ENCODE measurements around the gene SLCO2B1. TPM values are rescaled to one million over a fixed set of nuclear protein-coding genes. Genes with fewer than 3 reads are reported as not detected.

The SLCO2B1 gene
- total RNA-seq, 1 donor from 2014 or later, result not detected

- Mint-ChIP-seq H3K27ac (no peak overlapping the region), H3K9me3 (no peaks in the 10 kb centered on the region), H3K4me3 (no peak overlapping the region), H3K4me1 (no peaks in the 10 kb centered on the region), H3K27me3 (ENCODE audit: low read depth) (peaks cover 5% of the 10 kb centered on the region), H3K36me3 (no peaks in the 10 kb centered on the region)
- TF ChIP-seq, protein P1, sequence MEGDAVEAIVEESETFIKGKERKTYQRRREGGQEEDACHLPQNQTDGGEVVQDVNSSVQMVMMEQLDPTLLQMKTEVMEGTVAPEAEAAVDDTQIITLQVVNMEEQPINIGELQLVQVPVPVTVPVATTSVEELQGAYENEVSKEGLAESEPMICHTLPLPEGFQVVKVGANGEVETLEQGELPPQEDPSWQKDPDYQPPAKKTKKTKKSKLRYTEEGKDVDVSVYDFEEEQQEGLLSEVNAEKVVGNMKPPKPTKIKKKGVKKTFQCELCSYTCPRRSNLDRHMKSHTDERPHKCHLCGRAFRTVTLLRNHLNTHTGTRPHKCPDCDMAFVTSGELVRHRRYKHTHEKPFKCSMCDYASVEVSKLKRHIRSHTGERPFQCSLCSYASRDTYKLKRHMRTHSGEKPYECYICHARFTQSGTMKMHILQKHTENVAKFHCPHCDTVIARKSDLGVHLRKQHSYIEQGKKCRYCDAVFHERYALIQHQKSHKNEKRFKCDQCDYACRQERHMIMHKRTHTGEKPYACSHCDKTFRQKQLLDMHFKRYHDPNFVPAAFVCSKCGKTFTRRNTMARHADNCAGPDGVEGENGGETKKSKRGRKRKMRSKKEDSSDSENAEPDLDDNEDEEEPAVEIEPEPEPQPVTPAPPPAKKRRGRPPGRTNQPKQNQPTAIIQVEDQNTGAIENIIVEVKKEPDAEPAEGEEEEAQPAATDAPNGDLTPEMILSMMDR (IDR thresholded peaks at IDR 0.05; ENCODE audit: unreplicated experiment), result no peak
- no peak for DNase-seq (ENCODE audit: low spot score in 2 of 2, unreplicated experiment in 2 of 2)
These were observed 40.4 kb downstream of the SLCO2B1 start for GRCh38 chr11:75191330-75191717.

GRCh38 chr11:75193271-75193670, 42.4 kb downstream of the SLCO2B1 start:
- Mint-ChIP-seq H3K27me3 (ENCODE audit: low read depth) (peaks cover 5% of the 10 kb centered on the region), H3K4me3 (no peak overlapping the region), H3K36me3 (no peaks in the 10 kb centered on the region), H3K9me3 (no peaks in the 10 kb centered on the region), H3K27ac (no peak overlapping the region), H3K4me1 (no peaks in the 10 kb centered on the region)
- TF ChIP-seq, protein P1 (IDR thresholded peaks at IDR 0.05; ENCODE audit: unreplicated experiment), result no peak
- no peak for DNase-seq (ENCODE audit: low spot score in 2 of 2, unreplicated experiment in 2 of 2)

DNA sequence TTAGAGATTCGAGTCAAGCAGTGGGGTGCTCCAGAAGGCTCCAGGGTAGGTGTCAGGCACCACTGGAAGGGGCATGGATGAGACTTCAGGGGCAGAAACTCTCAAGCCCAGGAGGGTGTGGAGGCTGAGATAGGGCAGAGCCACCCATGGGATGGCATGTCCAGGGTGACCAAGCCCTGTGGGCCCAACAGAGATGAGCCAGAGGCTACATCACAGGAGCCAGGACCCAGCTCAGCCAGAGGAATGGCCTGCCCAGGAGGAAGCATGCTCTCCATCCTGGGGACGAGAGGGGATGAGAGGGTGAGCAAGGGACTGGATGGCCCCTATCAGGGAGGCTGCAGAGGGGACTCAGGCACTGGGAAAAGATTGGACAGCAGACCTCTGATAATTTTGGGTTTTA, 42.8 kb downstream of the SLCO2B1 start:
- Mint-ChIP-seq H3K27me3 (ENCODE audit: low read depth) (peaks cover 5% of the 10 kb centered on the region), H3K4me1 (no peaks in the 10 kb centered on the region), H3K9me3 (no peaks in the 10 kb centered on the region), H3K27ac (no peak overlapping the region), H3K4me3 (no peak overlapping the region), H3K36me3 (no peaks in the 10 kb centered on the region)
- TF ChIP-seq, protein P1 (IDR thresholded peaks at IDR 0.05; ENCODE audit: unreplicated experiment), result no peak
- DNase-seq (ENCODE audit: low spot score in 2 of 2, unreplicated experiment in 2 of 2), result no peak

DNA sequence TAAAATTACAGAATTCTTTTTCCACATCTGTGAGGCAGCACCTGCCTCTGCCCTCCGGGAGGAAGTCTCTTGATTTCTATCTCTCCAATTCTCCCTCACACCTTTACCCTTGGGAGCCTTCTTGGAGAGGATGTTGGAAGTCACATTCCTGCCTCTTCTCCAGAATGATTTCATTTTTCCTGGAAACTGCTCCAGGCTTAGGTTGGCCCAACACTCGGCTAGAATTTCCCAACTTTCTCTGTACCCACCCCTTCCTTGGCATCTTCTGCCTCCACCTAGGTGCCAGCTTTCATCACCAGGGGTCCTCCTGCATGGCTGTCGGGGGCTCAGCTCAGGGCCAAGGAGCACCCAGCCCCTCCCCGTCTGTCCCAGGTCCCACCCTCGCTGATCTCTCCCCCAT, 43.2 kb downstream of the SLCO2B1 start:
- DNase-seq (ENCODE audit: low spot score in 2 of 2, unreplicated experiment in 2 of 2), result no peak
- Mint-ChIP-seq H3K4me1 (no peaks in the 10 kb centered on the region), H3K27me3 (ENCODE audit: low read depth) (peaks cover 5% of the 10 kb centered on the region), H3K36me3 (no peaks in the 10 kb centered on the region), H3K27ac (no peak overlapping the region), H3K9me3 (no peaks in the 10 kb centered on the region), H3K4me3 (no peak overlapping the region)
- TF ChIP-seq, protein P1 (IDR thresholded peaks at IDR 0.05; ENCODE audit: unreplicated experiment), result no peak

DNA sequence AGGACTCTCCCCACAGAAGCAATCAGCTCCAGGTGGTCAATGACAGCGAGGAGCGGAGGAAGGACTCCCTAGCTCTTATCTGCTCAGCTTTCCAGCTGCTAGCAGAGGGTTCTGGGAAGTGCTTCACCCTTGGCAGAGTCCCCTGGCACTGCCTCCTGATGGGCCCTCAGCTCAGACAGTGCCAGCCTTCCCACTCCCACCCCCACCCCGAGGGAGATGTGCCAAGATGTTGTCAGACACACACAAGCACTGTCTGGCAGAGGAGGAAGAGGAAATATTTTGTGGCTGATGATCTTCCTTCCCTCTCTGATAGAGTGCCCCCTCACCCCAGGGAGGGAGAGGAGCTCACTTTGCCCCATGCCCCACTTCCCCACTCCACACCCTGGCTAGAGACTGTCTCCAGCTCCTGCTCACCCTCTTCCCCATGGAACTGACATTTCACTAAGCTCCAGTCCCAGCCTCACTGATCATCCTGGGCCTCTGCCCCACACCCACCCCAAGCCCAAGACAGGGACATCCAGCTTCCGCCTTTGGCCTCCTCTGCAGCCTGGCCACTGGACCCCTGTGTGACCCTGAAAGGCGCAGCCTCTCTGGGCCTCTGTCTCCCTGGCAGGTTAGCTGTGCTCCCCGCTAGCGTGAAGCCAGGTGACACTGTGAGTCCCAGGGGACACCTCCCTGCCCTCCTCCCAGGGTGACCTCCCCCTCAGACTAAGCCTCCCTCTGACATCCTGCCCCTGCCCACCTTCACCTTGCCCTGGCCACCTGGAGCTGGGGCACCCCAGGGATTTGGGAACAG, 44.5 kb downstream of the SLCO2B1 start:
- H3K36me3 Mint-ChIP-seq, result no peaks in the 10 kb centered on the region
- no peaks in the 10 kb centered on the region for H3K9me3 Mint-ChIP-seq
- no peaks in the 10 kb centered on the region for H3K4me1 Mint-ChIP-seq
- H3K27me3 Mint-ChIP-seq (ENCODE audit: low read depth), result peaks cover 5% of the 10 kb centered on the region
- H3K27ac Mint-ChIP-seq, result no peak overlapping the region
- H3K4me3 Mint-ChIP-seq, result no peak overlapping the region
- no peak for DNase-seq (ENCODE audit: low spot score in 2 of 2, unreplicated experiment in 2 of 2)
- TF ChIP-seq, protein P1 (IDR thresholded peaks at IDR 0.05; ENCODE audit: unreplicated experiment), result no peak

Data from mesothelial cell of epicardium (in vitro differentiated cells).